ENCODE results near the gene MRPL48.
"Not testable (repeated sequence)": the region's sequence is repeated elsewhere in the genome, so short reads cannot be mapped to it uniquely, and the experiment has no call there.

MRPL48 gene

GRCh38 chr11:73851046-73851764, 63.5 kb downstream of the MRPL48 start:
- DNase-seq, result no peak

GRCh38 chr11:73852049-73852448, 64.4 kb downstream of the MRPL48 start:
- no peak for DNase-seq

GRCh38 chr11:73854680-73855079, 67.0 kb downstream of the MRPL48 start:
- DNase-seq, result no peak

- no peak for DNase-seq
These were observed 68.4 kb downstream of the MRPL48 start for GRCh38 chr11:73856031-73856567.

GRCh38 chr11:73859671-73860070, 72.0 kb downstream of the MRPL48 start:
- DNase-seq, result no peak

- DNase-seq, result no peak
These were observed 72.5 kb downstream of the MRPL48 start for GRCh38 chr11:73860202-73860601.

GRCh38 chr11:73862986-73863385, 75.3 kb downstream of the MRPL48 start:
- no peak for DNase-seq

- no peak for DNase-seq
These were observed 78.5 kb downstream of the MRPL48 start for GRCh38 chr11:73866095-73866579.

GRCh38 chr11:73866586-73866996, 78.9 kb downstream of the MRPL48 start:
- no peak for DNase-seq

GRCh38 chr11:73869332-73869949, 81.8 kb downstream of the MRPL48 start:
- DNase-seq, result no peak

GRCh38 chr11:73870261-73870660, 82.6 kb downstream of the MRPL48 start:
- DNase-seq, result no peak

GRCh38 chr11:73872749-73873357, 85.2 kb downstream of the MRPL48 start:
- DNase-seq, result no peak

- no peak for DNase-seq
These were observed 87.7 kb downstream of the MRPL48 start for GRCh38 chr11:73875380-73875779.

GRCh38 chr11:73875840-73876239, 88.2 kb downstream of the MRPL48 start:
- DNase-seq, result no peak

GRCh38 chr11:73876424-73877310, 89.0 kb downstream of the MRPL48 start, which contains the start of the genes COA4 and PAAF1:
Gene COA4, minus strand, starts transcription at chr11:73876846. Its CDS starts 3,468 bp downstream, at chr11:73873378.
Gene PAAF1, plus strand, starts transcription at chr11:73876999. Its CDS starts 23 bp downstream, at chr11:73877022.
- DNase-seq, result peak; percentile 93

GRCh38 chr11:73878771-73879170, 91.1 kb downstream of the MRPL48 start:
- DNase-seq, result no peak

GRCh38 chr11:73880449-73880848, 92.8 kb downstream of the MRPL48 start:
- not testable (repeated sequence) for DNase-seq

- no peak for DNase-seq
These were observed 96.2 kb downstream of the MRPL48 start for GRCh38 chr11:73883856-73884255.

GRCh38 chr11:73888244-73888643, 100.6 kb downstream of the MRPL48 start:
- DNase-seq, result no peak

GRCh38 chr11:73889019-73889418, 101.3 kb downstream of the MRPL48 start:
- no peak for DNase-seq

- DNase-seq, result no peak
These were observed 101.9 kb downstream of the MRPL48 start for GRCh38 chr11:73889536-73889935.

GRCh38 chr11:73893041-73893440, 105.4 kb downstream of the MRPL48 start:
- no peak for DNase-seq

Data from CD4-positive, alpha-beta T cell treated with Interleukin-15 for 1 hour (primary cell).